ENCODE data around the gene PCNX3. TPM values are rescaled to one million over a fixed set of nuclear protein-coding genes. Genes with fewer than 3 reads are reported as not detected.

Gene PCNX3
- polyA plus RNA-seq, 3 donors: 0.58 to 36.4 (median 1.7) TPM

GRCh38 chr11:65617136-65617850 is 1.7 kb downstream of the PCNX3 start:
- Histone ChIP-seq H2AFZ (ENCODE audit: insufficient read depth, low read depth, low read length, poor library complexity, severe bottlenecking) (no peak overlapping the region), H3K4me1 (ENCODE audit: control insufficient read depth in 1 of 2, insufficient read depth in 2 of 2, low read length in 2 of 2) (peaks cover 22 to 35% of the 10 kb centered on the region in 2 donors), H3K36me3 (replicated peaks in 1 of 2; ENCODE audit: control insufficient read depth in 1 of 2, insufficient read depth in 2 of 2, low read length in 2 of 2) (peaks cover 57 to 58% of the 10 kb centered on the region in 2 donors), H3K9me3 (replicated peaks in 1 of 2; ENCODE audit: control insufficient read depth in 1 of 2, insufficient read depth in 1 of 2, low read length in 2 of 2) (no peaks in the 10 kb centered on the region), H3K4me2 (replicated peaks; ENCODE audit: extremely low read depth, low read length, poor library complexity, severe bottlenecking) (peak overlapping the region; percentile 92), H3K9ac (ENCODE audit: insufficient read depth, low read length, poor library complexity, severe bottlenecking) (peak overlapping the region; percentile 92), H3K79me2 (ENCODE audit: insufficient read depth, low read length) (peaks cover 78% of the 10 kb centered on the region), H4K20me1 (ENCODE audit: insufficient read depth, low read length) (peaks cover 82% of the 10 kb centered on the region), H3K27ac (ENCODE audit: low read depth in 1 of 2, low read length in 2 of 2) (peak overlapping the region in 1 of 2 donors; percentile 96), H3K27me3 (ENCODE audit: control insufficient read depth in 2 of 2, insufficient read depth in 2 of 2, low read length in 2 of 2) (no peaks in the 10 kb centered on the region), H3K4me3 (replicated peaks in 1 of 3; ENCODE audit: low read depth in 2 of 3, low read length in 3 of 3) (peak overlapping the region in 1 of 3 experiments; percentile 96)
- peaks cover 39 to 70% of the 10 kb centered on the region in 2 donors for H3K36me3 Mint-ChIP-seq
- no peak for TF ChIP-seq CTCF (IDR thresholded peaks at IDR 0.05)
- peak overlapping the region in 5 of 7 donors; percentile 13 to 95 (median 89) for H3K27ac Mint-ChIP-seq
- no peaks in the 10 kb centered on the region for H3K27me3 Mint-ChIP-seq (ENCODE audit: low read depth in 3 of 3)
- 96% methylated on average over 16 of the region's 17 CpGs for WGBS (ENCODE audit: insufficient coverage)
- no peak for DNase-seq
- intact Hi-C loops (cut with micrococcal nuclease): loop anchor here (5.0 to 10.0 kb wide), 2 partner anchors 35 to 72 kb away; no protein-coding TSS in a partner anchor
- H3K9me3 Mint-ChIP-seq: peaks cover 0 to 1% (median 0%) of the 10 kb centered on the region in 7 donors
- H3K4me1 Mint-ChIP-seq: peaks cover 24% of the 10 kb centered on the region
- peak overlapping the region in 1 of 2 donors; percentile 48 for H3K4me3 Mint-ChIP-seq

GRCh38 chr11:65617990-65618751 is 2.6 kb downstream of the PCNX3 start:
- Mint-ChIP-seq H3K27ac (peak overlapping the region in 1 of 7 donors; percentile 54), H3K4me3 (no peak overlapping the region), H3K27me3 (ENCODE audit: low read depth in 3 of 3) (no peaks in the 10 kb centered on the region), H3K36me3 (peaks cover 42 to 70% of the 10 kb centered on the region in 2 donors), H3K9me3 (peaks cover 0 to 1% (median 0%) of the 10 kb centered on the region in 7 donors), H3K4me1 (peaks cover 15% of the 10 kb centered on the region)
- H4K20me1 ChIP-seq (ENCODE audit: insufficient read depth, low read length): peaks cover 77% of the 10 kb centered on the region
- peaks cover 14 to 26% of the 10 kb centered on the region in 2 donors for H3K4me1 ChIP-seq (ENCODE audit: control insufficient read depth in 1 of 2, insufficient read depth in 2 of 2, low read length in 2 of 2)
- WGBS (ENCODE audit: insufficient coverage): 98% methylated on average over 29 of the region's 33 CpGs
- no peak overlapping the region for H3K27ac ChIP-seq (ENCODE audit: low read depth in 1 of 2, low read length in 2 of 2)
- no peak overlapping the region for H3K9ac ChIP-seq (ENCODE audit: insufficient read depth, low read length, poor library complexity, severe bottlenecking)
- no peak overlapping the region for H3K4me3 ChIP-seq (replicated peaks in 1 of 3; ENCODE audit: low read depth in 2 of 3, low read length in 3 of 3)
- no peak overlapping the region for H2AFZ ChIP-seq (ENCODE audit: insufficient read depth, low read depth, low read length, poor library complexity, severe bottlenecking)
- peaks cover 59 to 62% of the 10 kb centered on the region in 2 donors for H3K36me3 ChIP-seq (replicated peaks in 1 of 2; ENCODE audit: control insufficient read depth in 1 of 2, insufficient read depth in 2 of 2, low read length in 2 of 2)
- no peak for DNase-seq
- no peaks in the 10 kb centered on the region for H3K27me3 ChIP-seq (ENCODE audit: control insufficient read depth in 2 of 2, insufficient read depth in 2 of 2, low read length in 2 of 2)
- H3K9me3 ChIP-seq (replicated peaks in 1 of 2; ENCODE audit: control insufficient read depth in 1 of 2, insufficient read depth in 1 of 2, low read length in 2 of 2): no peaks in the 10 kb centered on the region
- intact Hi-C loops (cut with micrococcal nuclease): loop anchor here (5.0 to 10.0 kb wide), 2 partner anchors 34 to 73 kb away; no protein-coding TSS in a partner anchor
- no peak for TF ChIP-seq CTCF (IDR thresholded peaks at IDR 0.05)
- no peak overlapping the region for H3K4me2 ChIP-seq (replicated peaks; ENCODE audit: extremely low read depth, low read length, poor library complexity, severe bottlenecking)
- peaks cover 69% of the 10 kb centered on the region for H3K79me2 ChIP-seq (ENCODE audit: insufficient read depth, low read length)
